Measurements from ENCODE around the gene CLDN12. TPM values are rescaled to one million over a fixed set of nuclear protein-coding genes. Genes with fewer than 3 reads are reported as not detected.

Gene CLDN12
- total and polyA plus RNA-seq, 2 experiments from 2014 or later, result 16.6 to 48.5 TPM

DNA sequence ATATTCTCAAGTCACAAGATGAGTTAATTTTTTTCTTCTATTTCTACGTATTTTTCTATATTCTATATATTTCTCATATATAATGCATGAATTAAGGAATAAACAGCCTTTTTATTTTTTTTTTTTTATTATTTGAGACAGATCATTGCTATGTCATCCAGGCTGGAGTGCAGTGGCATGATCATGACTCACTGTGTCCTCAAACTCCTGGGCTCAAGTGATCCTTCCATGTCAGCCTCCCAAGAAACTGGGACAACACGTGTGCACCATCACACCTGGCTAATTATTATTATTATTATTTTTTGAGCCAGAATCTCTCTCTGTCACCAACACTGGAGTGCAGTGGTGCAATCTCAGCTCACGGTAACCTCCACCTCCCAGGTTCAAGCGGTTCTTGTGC is 1.5 kb downstream of the CLDN12 start:
- peak overlapping the region; percentile 74; the same call in 1 of the 2 replicates for H3K4me2 ChIP-seq
- TF ChIP-seq ZNF331 (CRISPR knock-in tag; IDR thresholded peaks at IDR 0.05; ENCODE audit: low read depth) (no peak), NANOG (IDR thresholded peaks at IDR 0.05; ENCODE audit: borderline replicate concordance) (no peak), CTCF (conservative IDR thresholded peaks at IDR 0.05; ENCODE audit: low read depth in 2 of 2) (no peak), ETS1 (IDR thresholded peaks at IDR 0.05) (no peak), EZH2 (IDR thresholded peaks at IDR 0.05; ENCODE audit: low read depth, unreplicated experiment) (no peak), EZH2phosphoT487 (IDR thresholded peaks at IDR 0.05; ENCODE audit: unreplicated experiment) (no peak), CREB1 (CRISPR knock-in tag; IDR thresholded peaks at IDR 0.05; ENCODE audit: low read depth) (no peak), POLR2AphosphoS5 (IDR thresholded peaks at IDR 0.05; ENCODE audit: low read depth) (no peak), ZNF114 (CRISPR knock-in tag; IDR thresholded peaks at IDR 0.05) (no peak), STAT1 (IDR thresholded peaks at IDR 0.05; ENCODE audit: unreplicated experiment) (no peak), JUNB (IDR thresholded peaks at IDR 0.05; ENCODE audit: unreplicated experiment) (no peak)
- TF ChIP-seq, protein P1, sequence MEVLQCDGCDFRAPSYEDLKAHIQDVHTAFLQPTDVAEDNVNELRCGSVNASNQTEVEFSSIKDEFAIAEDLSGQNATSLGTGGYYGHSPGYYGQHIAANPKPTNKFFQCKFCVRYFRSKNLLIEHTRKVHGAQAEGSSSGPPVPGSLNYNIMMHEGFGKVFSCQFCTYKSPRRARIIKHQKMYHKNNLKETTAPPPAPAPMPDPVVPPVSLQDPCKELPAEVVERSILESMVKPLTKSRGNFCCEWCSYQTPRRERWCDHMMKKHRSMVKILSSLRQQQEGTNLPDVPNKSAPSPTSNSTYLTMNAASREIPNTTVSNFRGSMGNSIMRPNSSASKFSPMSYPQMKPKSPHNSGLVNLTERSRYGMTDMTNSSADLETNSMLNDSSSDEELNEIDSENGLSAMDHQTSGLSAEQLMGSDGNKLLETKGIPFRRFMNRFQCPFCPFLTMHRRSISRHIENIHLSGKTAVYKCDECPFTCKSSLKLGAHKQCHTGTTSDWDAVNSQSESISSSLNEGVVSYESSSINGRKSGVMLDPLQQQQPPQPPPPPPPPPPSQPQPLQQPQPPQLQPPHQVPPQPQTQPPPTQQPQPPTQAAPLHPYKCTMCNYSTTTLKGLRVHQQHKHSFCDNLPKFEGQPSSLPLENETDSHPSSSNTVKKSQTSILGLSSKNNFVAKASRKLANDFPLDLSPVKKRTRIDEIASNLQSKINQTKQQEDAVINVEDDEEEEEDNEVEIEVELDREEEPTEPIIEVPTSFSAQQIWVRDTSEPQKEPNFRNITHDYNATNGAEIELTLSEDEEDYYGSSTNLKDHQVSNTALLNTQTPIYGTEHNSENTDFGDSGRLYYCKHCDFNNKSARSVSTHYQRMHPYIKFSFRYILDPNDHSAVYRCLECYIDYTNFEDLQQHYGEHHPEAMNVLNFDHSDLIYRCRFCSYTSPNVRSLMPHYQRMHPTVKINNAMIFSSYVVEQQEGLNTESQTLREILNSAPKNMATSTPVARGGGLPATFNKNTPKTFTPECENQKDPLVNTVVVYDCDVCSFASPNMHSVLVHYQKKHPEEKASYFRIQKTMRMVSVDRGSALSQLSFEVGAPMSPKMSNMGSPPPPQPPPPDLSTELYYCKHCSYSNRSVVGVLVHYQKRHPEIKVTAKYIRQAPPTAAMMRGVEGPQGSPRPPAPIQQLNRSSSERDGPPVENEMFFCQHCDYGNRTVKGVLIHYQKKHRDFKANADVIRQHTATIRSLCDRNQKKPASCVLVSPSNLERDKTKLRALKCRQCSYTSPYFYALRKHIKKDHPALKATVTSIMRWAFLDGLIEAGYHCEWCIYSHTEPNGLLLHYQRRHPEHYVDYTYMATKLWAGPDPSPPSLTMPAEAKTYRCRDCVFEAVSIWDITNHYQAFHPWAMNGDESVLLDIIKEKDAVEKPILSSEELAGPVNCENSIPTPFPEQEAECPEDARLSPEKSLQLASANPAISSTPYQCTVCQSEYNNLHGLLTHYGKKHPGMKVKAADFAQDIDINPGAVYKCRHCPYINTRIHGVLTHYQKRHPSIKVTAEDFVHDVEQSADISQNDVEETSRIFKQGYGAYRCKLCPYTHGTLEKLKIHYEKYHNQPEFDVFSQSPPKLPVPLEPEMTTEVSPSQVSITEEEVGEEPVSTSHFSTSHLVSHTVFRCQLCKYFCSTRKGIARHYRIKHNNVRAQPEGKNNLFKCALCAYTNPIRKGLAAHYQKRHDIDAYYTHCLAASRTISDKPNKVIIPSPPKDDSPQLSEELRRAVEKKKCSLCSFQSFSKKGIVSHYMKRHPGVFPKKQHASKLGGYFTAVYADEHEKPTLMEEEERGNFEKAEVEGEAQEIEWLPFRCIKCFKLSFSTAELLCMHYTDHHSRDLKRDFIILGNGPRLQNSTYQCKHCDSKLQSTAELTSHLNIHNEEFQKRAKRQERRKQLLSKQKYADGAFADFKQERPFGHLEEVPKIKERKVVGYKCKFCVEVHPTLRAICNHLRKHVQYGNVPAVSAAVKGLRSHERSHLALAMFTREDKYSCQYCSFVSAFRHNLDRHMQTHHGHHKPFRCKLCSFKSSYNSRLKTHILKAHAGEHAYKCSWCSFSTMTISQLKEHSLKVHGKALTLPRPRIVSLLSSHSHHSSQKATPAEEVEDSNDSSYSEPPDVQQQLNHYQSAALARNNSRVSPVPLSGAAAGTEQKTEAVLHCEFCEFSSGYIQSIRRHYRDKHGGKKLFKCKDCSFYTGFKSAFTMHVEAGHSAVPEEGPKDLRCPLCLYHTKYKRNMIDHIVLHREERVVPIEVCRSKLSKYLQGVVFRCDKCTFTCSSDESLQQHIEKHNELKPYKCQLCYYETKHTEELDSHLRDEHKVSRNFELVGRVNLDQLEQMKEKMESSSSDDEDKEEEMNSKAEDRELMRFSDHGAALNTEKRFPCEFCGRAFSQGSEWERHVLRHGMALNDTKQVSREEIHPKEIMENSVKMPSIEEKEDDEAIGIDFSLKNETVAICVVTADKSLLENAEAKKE (CRISPR knock-in tag; IDR thresholded peaks at IDR 0.05), result no peak
- TF ChIP-seq, protein P2, sequence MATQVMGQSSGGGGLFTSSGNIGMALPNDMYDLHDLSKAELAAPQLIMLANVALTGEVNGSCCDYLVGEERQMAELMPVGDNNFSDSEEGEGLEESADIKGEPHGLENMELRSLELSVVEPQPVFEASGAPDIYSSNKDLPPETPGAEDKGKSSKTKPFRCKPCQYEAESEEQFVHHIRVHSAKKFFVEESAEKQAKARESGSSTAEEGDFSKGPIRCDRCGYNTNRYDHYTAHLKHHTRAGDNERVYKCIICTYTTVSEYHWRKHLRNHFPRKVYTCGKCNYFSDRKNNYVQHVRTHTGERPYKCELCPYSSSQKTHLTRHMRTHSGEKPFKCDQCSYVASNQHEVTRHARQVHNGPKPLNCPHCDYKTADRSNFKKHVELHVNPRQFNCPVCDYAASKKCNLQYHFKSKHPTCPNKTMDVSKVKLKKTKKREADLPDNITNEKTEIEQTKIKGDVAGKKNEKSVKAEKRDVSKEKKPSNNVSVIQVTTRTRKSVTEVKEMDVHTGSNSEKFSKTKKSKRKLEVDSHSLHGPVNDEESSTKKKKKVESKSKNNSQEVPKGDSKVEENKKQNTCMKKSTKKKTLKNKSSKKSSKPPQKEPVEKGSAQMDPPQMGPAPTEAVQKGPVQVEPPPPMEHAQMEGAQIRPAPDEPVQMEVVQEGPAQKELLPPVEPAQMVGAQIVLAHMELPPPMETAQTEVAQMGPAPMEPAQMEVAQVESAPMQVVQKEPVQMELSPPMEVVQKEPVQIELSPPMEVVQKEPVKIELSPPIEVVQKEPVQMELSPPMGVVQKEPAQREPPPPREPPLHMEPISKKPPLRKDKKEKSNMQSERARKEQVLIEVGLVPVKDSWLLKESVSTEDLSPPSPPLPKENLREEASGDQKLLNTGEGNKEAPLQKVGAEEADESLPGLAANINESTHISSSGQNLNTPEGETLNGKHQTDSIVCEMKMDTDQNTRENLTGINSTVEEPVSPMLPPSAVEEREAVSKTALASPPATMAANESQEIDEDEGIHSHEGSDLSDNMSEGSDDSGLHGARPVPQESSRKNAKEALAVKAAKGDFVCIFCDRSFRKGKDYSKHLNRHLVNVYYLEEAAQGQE (IDR thresholded peaks at IDR 0.05; ENCODE audit: unreplicated experiment), result no peak

More for the DNA sequence above, 1.5 kb downstream of the CLDN12 start:
- peak overlapping the region; percentile 59 for H3K4me3 ChIP-seq
- no peaks in the 10 kb centered on the region for H3K9me3 Mint-ChIP-seq
- DNase-seq (ENCODE audit: low spot score) (no peak), ATAC-seq (no peak)
- peaks cover 32% of the 10 kb centered on the region for H3K36me3 Mint-ChIP-seq (ENCODE audit: low read depth)
- no peak overlapping the region for H2AFZ ChIP-seq
- H3K27ac ChIP-seq (ENCODE audit: low read depth), result no peak overlapping the region
- H3K27me3 ChIP-seq (ENCODE audit: insufficient read depth), result peaks cover 3% of the 10 kb centered on the region; the same call in 1 of the 2 replicates
- H3K4me1 Mint-ChIP-seq, result peaks cover 5% of the 10 kb centered on the region
- peak overlapping the region; percentile 95 for H3K4me3 Mint-ChIP-seq
- no peaks in the 10 kb centered on the region for H3K4me1 ChIP-seq (ENCODE audit: insufficient read depth)
- peaks cover 15% of the 10 kb centered on the region; the same call in 1 of the 2 replicates for H3K36me3 ChIP-seq (ENCODE audit: insufficient read depth)
- H3F3A ChIP-seq (replicated peaks; ENCODE audit: low read depth), result no peaks in the 10 kb centered on the region
- H4K20me1 ChIP-seq (replicated peaks; ENCODE audit: insufficient read depth), result peaks cover 4% of the 10 kb centered on the region; the same call in 1 of the 2 replicates
- H3K27ac Mint-ChIP-seq, result no peak overlapping the region
- H3K9me2 ChIP-seq (ENCODE audit: insufficient read depth), result no peaks in the 10 kb centered on the region
- no peaks in the 10 kb centered on the region for H3K27me3 Mint-ChIP-seq (ENCODE audit: insufficient read depth, low read depth, poor library complexity)
- peaks cover 25% of the 10 kb centered on the region for H3K79me2 ChIP-seq (replicated peaks; ENCODE audit: insufficient read depth)

Measured in GM23338 (cell line).